Tibial artery (tissue), 4 donors: Measurements from ENCODE around the gene FARP2.

ENCODE experiments used
- DNase-seq, 2 donors: peaks; one replicate each; pipeline ENCODE4 v3.0.0-alpha.2; 2019
- H3K27ac ChIP-seq, 2 donors: fragments of 200-600 bp; sonication (generic) in 1 of 2; 1 replicate in 1 of 2; 2 replicates in 1 of 2; pipeline ENCODE4 v1.5.1; 2018 to 2019; ENCODE audit warnings: mild to moderate bottlenecking in 1 of 2
- H3K27me3 ChIP-seq, 2 donors: fragments of 200-600 bp; sonication (generic) in 1 of 2; one replicate each; pipeline versions ENCODE4 v1.5.1 to v1.6.0; 2016 to 2019
- H3K36me3 ChIP-seq, 3 donors: fragments of 200-600 bp; sonication (generic) in 2 of 3; one replicate each; pipeline ENCODE4 v1.5.1; 2016 to 2019; ENCODE audit warnings: mild to moderate bottlenecking in 2 of 3
- H3K4me1 ChIP-seq, 4 donors: fragments of 200-600 bp; sonication (generic) in 2 of 4; 1 replicate in 3 of 4; 2 replicates in 1 of 4; pipeline ENCODE4 v1.5.1; 2016 to 2019
- H3K4me3 ChIP-seq, 2 donors: fragments of 200-600 bp; sonication (generic) in 1 of 2; 1 replicate in 1 of 2; 2 replicates in 1 of 2; pipeline ENCODE4 v1.5.1; 2018 to 2019; ENCODE audit warnings: mild to moderate bottlenecking in 2 of 2
- H3K9me3 ChIP-seq, 3 donors: fragments of 200-600 bp; sonication (generic) in 1 of 3; one replicate each; pipeline ENCODE4 v1.5.1; 2016 to 2019
- intact Hi-C: fragments of 100-400 bp; cut with DNase I; formaldehyde crosslinking; loops from one replicate; pipeline ENCODE4 v1.15.0; 2023; ENCODE audit warnings: low total_unique reads
- TF ChIP-seq, protein P1 (sequence below), 2 experiments: fragments of 200-600 bp in 1 of 2; fragments of 450-650 bp in 1 of 2; IDR thresholded peaks; one replicate each; pipeline ENCODE4 v1.5.1; 2017 to 2019; ENCODE audit warnings: antibody characterized with exemption in 2 of 2, mild to moderate bottlenecking in 1 of 2, moderate library complexity in 1 of 2

FARP2 gene

DNA sequence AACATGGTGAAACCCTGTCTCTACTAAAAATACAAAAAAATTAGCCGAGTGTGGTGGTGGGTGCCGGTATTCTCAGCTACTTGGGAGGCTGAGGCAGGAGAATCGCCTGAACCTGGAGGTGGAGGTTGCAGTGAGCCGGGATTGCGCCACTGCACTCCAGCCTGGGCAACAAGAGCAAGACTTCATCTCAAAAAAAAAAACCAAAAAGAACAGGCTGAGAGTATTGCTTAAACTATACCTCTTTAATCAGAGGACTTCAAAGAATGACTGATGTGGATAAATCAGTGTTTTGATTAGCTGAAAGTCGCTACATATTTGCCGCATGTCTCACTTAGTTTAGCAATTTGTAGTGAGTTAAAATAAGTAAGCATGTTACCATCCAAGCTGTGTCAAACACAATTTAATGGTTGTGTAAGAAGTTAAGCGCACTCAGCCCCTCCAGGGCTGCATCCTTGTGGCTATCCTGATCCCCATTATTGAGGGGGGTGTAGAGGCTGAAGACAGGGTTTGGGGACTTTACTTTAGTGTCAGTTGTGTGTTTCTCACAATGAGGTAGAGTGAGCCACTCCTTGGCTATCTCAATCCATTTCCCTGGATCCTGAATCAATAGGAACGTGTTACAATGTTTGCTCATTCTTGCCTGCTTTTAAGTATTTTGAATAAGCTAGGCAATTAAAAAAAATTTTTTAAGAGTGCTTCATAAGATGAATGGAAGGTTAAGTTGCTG is 11.0 kb upstream of the FARP2 start:
- Histone ChIP-seq H3K4me1 (peaks cover 0 to 10% (median 0%) of the 10 kb centered on the region in 4 donors), H3K9me3 (no peaks in the 10 kb centered on the region), H3K27me3 (no peaks in the 10 kb centered on the region), H3K27ac (no peak overlapping the region), H3K4me3 (no peak overlapping the region), H3K36me3 (peaks cover 75 to 100% (median 93%) of the 10 kb centered on the region in 3 donors)
- no peak for DNase-seq
- TF ChIP-seq, protein P1, sequence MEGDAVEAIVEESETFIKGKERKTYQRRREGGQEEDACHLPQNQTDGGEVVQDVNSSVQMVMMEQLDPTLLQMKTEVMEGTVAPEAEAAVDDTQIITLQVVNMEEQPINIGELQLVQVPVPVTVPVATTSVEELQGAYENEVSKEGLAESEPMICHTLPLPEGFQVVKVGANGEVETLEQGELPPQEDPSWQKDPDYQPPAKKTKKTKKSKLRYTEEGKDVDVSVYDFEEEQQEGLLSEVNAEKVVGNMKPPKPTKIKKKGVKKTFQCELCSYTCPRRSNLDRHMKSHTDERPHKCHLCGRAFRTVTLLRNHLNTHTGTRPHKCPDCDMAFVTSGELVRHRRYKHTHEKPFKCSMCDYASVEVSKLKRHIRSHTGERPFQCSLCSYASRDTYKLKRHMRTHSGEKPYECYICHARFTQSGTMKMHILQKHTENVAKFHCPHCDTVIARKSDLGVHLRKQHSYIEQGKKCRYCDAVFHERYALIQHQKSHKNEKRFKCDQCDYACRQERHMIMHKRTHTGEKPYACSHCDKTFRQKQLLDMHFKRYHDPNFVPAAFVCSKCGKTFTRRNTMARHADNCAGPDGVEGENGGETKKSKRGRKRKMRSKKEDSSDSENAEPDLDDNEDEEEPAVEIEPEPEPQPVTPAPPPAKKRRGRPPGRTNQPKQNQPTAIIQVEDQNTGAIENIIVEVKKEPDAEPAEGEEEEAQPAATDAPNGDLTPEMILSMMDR (IDR thresholded peaks at IDR 0.05), result no peak
- intact Hi-C loops, result no loop called here

GRCh38 chr2:241349941-241350340 is 6.1 kb upstream of the FARP2 start:
- H3K27ac ChIP-seq, result no peak overlapping the region
- H3K27me3 ChIP-seq, result no peaks in the 10 kb centered on the region
- H3K36me3 ChIP-seq, result peaks cover 83 to 88% (median 83%) of the 10 kb centered on the region in 3 donors
- H3K4me1 ChIP-seq, result peaks cover 0 to 5% (median under 1%) of the 10 kb centered on the region in 4 donors
- DNase-seq, result no peak
- no peak overlapping the region for H3K4me3 ChIP-seq
- H3K9me3 ChIP-seq, result no peaks in the 10 kb centered on the region
- intact Hi-C loops, result loop anchor here (10.0 kb wide), 1 partner anchor 285 kb away; the partner anchor contains the start of genes ATG4B and THAP4
- TF ChIP-seq, protein P1 (IDR thresholded peaks at IDR 0.05), result no peak

DNA sequence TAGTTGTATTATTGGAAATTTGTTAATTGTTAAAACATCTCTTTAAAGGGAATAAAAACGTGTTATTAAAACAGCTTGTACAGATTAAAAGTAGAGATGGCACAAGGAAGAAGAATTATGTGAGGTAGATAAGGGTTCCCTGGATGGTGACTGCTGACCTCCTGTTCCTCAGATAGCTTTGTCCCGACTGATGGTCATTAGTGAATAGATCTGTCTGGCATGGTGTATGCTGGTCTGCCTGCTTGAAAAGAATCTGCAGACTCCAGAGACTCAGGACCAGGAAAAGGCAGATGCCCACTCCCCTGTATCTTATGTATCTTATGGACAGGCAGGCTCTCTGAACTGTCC is 5.6 kb upstream of the FARP2 start:
- Histone ChIP-seq H3K36me3 (peaks cover 77 to 82% (median 78%) of the 10 kb centered on the region in 3 donors), H3K27me3 (no peaks in the 10 kb centered on the region), H3K4me3 (no peak overlapping the region), H3K4me1 (peaks cover 0 to 8% (median 2%) of the 10 kb centered on the region in 4 donors), H3K9me3 (no peaks in the 10 kb centered on the region), H3K27ac (no peak overlapping the region)
- TF ChIP-seq, protein P1 (IDR thresholded peaks at IDR 0.05), result no peak
- intact Hi-C loops, result loop anchor here (10.0 kb wide), 1 partner anchor 284 kb away; the partner anchor contains the start of genes ATG4B and THAP4
- DNase-seq, result no peak

- DNase-seq, result no peak
- Histone ChIP-seq H3K9me3 (no peaks in the 10 kb centered on the region), H3K27ac (no peak overlapping the region), H3K36me3 (peaks cover 72 to 76% (median 74%) of the 10 kb centered on the region in 3 donors), H3K27me3 (no peaks in the 10 kb centered on the region), H3K4me1 (peaks cover 0 to 8% (median 2%) of the 10 kb centered on the region in 4 donors), H3K4me3 (no peak overlapping the region)
- intact Hi-C loops, result loop anchor here (10.0 kb wide), 1 partner anchor 284 kb away; the partner anchor contains the start of genes ATG4B and THAP4
- TF ChIP-seq, protein P1 (IDR thresholded peaks at IDR 0.05), result no peak
Measured at GRCh38 chr2:241350878-241351639, 5.0 kb upstream of the FARP2 start.

- no peaks in the 10 kb centered on the region for H3K9me3 ChIP-seq
- intact Hi-C loops, result loop anchor here (10.0 kb wide), 1 partner anchor 283 kb away; the partner anchor contains the start of genes ATG4B and THAP4
- no peak for DNase-seq
- TF ChIP-seq, protein P1 (IDR thresholded peaks at IDR 0.05), result no peak
- peaks cover 0 to 8% (median 3%) of the 10 kb centered on the region in 4 donors for H3K4me1 ChIP-seq
- H3K27me3 ChIP-seq, result no peaks in the 10 kb centered on the region
- no peak overlapping the region for H3K4me3 ChIP-seq
- peaks cover 66 to 71% (median 68%) of the 10 kb centered on the region in 3 donors for H3K36me3 ChIP-seq
- no peak overlapping the region for H3K27ac ChIP-seq
Measured at GRCh38 chr2:241351640-241352031, 4.4 kb upstream of the FARP2 start.
